Cardiac fibroblast (primary cell): ENCODE data around the gene DEPDC5.

Experiments used
- DNase-seq, 2 donors: peaks; one replicate each; pipeline versions ENCODE4 v3.0.0 to v3.0.0-alpha.2; 2010; ENCODE audit warnings: low read depth in 2 of 2
- H3K4me3 ChIP-seq, 2 donors: replicated peaks in 1 of 2; 1 replicate in 1 of 2; 2 replicates in 1 of 2; pipeline ENCODE4 v1.5.1; 2011; ENCODE audit warnings: low read depth in 2 of 2, low read length in 2 of 2, mild to moderate bottlenecking in 2 of 2, moderate library complexity in 1 of 2
- TF ChIP-seq, protein P1 (sequence below): IDR thresholded peaks from one replicate; pipeline ENCODE4 v1.5.1; 2011; ENCODE audit warnings: low read depth, mild to moderate bottlenecking, low read length, inconsistent platforms

Gene DEPDC5

GRCh38 chr22:31925056-31925455, 171.2 kb downstream of the DEPDC5 start:
- H3K4me3 ChIP-seq: no peak overlapping the region
- TF ChIP-seq, protein P1, sequence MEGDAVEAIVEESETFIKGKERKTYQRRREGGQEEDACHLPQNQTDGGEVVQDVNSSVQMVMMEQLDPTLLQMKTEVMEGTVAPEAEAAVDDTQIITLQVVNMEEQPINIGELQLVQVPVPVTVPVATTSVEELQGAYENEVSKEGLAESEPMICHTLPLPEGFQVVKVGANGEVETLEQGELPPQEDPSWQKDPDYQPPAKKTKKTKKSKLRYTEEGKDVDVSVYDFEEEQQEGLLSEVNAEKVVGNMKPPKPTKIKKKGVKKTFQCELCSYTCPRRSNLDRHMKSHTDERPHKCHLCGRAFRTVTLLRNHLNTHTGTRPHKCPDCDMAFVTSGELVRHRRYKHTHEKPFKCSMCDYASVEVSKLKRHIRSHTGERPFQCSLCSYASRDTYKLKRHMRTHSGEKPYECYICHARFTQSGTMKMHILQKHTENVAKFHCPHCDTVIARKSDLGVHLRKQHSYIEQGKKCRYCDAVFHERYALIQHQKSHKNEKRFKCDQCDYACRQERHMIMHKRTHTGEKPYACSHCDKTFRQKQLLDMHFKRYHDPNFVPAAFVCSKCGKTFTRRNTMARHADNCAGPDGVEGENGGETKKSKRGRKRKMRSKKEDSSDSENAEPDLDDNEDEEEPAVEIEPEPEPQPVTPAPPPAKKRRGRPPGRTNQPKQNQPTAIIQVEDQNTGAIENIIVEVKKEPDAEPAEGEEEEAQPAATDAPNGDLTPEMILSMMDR: no peak
- no peak for DNase-seq

- TF ChIP-seq, protein P1: no peak
- H3K4me3 ChIP-seq: no peak overlapping the region
- DNase-seq: no peak
Measured at GRCh38 chr22:31926024-31926423, 172.2 kb downstream of the DEPDC5 start.

- H3K4me3 ChIP-seq: no peak overlapping the region
- no peak for DNase-seq
- TF ChIP-seq, protein P1: no peak
Measured at GRCh38 chr22:31926969-31927368, 173.2 kb downstream of the DEPDC5 start.

GRCh38 chr22:31927562-31927961, 173.7 kb downstream of the DEPDC5 start:
- TF ChIP-seq, protein P1: no peak
- H3K4me3 ChIP-seq: no peak overlapping the region
- DNase-seq: no peak

DNA sequence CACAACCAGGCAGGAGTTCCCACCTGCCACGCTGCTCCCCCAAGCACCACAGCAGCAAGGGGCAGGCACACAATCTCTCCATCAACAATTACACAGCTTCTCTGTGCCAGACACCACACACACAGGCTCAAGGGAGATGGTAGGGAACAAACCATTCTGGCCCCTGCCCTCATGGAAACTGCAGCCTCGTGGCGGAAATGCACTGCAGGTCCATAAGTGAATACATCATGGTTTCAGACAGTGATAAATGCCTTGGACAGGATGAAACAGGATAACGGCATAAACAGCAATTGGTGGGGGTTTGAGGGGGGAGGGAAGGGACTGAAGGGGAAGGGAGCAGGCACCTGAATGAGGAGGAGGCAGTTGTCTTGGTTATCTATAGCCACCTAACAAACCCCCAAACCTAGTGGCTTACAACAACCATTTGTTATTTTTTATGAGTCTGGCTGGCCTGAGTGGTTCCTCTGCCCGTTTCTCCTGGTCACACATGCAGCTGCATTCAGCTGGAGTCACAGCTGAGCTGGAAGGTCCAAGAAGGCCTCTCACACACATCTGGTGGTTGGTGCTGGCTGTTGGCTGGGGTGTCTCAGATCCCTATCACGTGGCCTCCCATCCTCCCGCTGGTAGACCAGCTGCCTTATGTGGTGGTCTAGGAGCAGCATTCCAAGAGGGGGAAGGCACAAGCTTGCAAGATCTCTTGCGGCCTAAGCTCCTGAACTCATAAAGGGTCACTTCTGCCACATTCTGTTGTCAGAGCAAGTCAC, 175.5 kb downstream of the DEPDC5 start:
- no peak for DNase-seq
- no peak overlapping the region for H3K4me3 ChIP-seq
- TF ChIP-seq, protein P1: no peak

DNA sequence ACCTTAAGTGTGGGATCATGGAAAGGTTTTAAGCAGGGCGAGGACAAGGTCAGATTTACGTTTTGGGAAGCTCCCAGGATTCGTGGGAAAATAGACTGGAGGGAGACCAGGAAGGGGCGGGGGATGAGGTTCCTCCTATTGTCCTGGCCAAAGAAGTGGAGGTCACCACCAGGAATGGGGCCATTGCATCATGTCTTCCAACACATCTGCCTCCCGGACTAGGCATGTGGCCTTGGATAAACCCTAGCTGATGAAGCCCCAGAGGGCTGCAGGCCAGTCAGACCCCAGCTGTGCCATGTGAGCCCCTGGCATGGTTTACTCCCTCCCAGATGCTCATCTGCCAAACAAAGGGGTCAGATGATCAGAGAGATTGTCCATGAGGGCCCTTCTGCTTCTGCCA, 179.0 kb downstream of the DEPDC5 start:
- no peak overlapping the region for H3K4me3 ChIP-seq
- TF ChIP-seq, protein P1: no peak
- DNase-seq: no peak

- DNase-seq: no peak
- H3K4me3 ChIP-seq: no peak overlapping the region
- TF ChIP-seq, protein P1: no peak
Measured at GRCh38 chr22:31933406-31933805, 179.6 kb downstream of the DEPDC5 start.
